GM21528 (cell line): ENCODE results near the gene TMEM101.
"Not testable (repeated sequence)": the region's sequence is repeated elsewhere in the genome, so short reads cannot be mapped to it uniquely, and the experiment has no call there.

Source experiments
- ATAC-seq: cut with Tn5 transposase; IDR thresholded peaks from one replicate; pipeline ENCODE4 v1.9.1; 2021; ENCODE audit warnings: mild to moderate bottlenecking, moderate library complexity; ENCODE audit not compliant: unreplicated experiment, low FRiP score

The TMEM101 gene

DNA sequence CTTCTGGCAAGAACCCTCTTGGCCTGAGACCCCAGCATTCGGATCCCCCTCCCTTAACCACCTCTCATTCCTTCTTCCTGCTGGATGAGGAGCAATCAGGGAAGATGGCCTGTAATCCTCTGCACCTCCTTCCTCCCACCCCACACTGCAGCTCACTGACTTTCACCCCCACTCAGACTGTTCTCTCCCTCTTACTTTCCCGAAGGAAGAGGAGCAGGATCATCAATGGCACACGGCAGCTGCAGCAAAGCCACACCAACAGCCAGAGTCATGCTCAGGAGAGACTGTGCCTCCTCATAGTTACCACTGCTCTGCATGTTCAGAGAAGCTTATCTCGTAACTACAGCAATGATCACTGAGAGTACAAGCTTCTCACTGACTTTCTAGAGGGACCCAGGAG is 10.1 kb upstream of the TMEM101 start:
- ATAC-seq: no peak

DNA sequence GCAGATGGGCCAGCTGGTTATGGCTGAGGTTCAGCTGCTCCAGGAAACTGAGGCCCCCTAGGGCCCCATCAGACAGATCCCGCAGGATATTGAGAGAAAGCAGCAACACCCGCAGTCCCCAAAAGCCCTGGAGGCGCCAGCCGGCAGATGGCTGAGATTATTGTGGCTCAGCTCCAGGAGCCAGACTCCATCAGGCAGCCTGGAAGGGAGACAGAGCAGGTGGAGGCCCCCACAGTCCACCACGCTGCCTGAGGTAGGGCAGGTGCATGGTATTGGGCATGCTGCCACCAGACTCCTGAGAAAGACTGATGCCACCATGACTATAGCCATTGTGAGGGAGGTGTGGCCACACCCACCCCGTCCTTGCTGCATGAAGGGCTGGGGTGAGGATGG is 9.5 kb upstream of the TMEM101 start:
- ATAC-seq: no peak

DNA sequence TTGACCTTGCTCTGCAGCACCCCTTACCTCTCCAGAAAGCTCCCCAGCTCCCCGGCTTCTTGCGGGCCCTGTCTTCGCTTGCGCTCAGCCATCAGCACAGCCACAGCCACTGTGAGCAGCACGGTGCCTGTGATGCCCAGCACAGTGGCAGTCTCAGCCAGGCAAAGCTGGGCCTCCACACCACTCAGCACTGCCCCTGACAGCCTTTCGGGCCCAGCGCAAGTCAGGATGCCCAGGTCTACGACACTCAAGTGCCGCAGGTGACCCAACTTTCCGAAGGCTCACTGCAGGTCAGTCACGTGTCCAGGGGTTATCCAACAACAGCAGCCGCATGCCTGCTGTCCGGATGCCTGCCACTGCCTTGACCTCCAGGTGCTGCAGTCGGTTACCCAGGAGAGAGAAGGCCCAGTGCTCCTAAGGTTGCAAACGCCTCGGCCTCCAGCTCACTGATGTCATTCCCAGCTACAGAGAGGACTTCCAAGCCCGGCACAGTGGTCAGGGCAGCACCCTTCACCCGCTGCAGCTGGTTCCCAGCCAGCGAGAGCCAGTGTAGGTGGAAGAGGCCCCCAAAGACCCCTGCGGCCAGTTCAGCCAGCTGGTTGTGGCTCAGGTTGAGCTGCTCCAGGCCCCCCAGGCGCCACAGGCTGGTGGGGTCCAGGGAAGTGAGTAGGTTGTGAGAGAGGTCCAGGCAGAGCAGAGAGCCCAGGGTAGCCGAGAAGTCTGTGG is 8.9 kb upstream of the TMEM101 start:
- ATAC-seq: no peak

GRCh38 chr17:44022246-44022645 is 7.5 kb upstream of the TMEM101 start:
- no peak for ATAC-seq

DNA sequence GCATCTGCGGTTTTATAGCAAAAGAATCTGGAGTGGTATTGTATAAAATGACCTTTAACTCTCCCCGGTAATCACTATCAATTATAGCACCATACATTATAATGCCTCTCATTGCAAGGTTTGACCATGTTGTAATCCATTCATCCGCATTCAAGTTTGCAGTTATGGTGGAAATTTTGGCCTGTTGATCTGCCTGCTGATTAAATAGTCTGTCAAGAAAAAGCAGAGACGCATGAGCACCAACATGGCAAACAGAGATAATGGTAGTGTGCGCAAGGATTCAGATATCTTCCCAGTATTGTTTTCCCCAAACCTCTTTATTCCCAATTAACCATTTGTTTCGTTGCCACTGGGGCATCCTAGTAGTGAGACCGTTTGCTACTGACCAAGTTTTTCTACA is 6.5 kb upstream of the TMEM101 start:
- not testable (repeated sequence) for ATAC-seq

GRCh38 chr17:44014133-44014436 is 678 bp downstream of the TMEM101 start:
- no peak for ATAC-seq

- ATAC-seq: no peak
Measured at GRCh38 chr17:44012874-44013273, 1.9 kb downstream of the TMEM101 start.

DNA sequence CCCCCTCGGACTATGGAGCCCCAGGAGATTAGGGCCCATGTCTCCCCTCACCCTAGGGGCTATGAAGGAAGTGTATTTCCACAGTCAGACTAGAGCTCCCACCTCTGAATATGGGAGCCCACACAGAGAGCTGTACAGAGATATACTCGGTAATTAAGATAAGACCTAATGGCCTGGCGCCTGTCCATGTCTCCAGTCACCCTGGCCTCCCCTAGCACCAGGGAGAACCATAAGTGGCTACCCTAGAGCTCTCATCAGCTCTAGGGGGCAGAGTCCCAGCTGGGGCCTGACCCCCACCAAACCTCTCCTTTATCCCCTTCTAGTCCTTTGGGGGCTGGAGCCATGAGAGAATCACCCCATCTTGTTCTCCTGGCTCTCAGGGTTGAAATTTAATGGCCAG is 2.4 kb downstream of the TMEM101 start:
- ATAC-seq: no peak

DNA sequence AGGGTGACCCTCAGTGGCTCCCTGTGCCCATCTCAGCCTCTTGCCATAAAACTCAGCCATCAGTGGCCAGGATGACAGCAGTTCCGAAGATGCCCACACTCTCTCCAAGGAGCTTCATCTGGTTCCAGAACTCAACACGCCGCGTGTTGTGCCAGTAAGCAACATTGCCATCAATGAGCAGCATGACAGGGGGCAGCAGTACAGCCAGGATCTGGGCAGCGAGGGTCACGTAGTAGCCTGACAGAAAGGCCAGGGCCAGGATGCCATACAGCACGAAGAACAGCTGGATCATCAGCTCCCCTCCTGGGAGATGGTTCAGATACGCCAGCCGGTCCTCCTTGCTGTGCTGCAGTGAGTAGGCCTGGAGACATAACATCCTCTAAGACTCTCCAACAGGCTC is 2.9 kb downstream of the TMEM101 start:
- ATAC-seq: no peak

DNA sequence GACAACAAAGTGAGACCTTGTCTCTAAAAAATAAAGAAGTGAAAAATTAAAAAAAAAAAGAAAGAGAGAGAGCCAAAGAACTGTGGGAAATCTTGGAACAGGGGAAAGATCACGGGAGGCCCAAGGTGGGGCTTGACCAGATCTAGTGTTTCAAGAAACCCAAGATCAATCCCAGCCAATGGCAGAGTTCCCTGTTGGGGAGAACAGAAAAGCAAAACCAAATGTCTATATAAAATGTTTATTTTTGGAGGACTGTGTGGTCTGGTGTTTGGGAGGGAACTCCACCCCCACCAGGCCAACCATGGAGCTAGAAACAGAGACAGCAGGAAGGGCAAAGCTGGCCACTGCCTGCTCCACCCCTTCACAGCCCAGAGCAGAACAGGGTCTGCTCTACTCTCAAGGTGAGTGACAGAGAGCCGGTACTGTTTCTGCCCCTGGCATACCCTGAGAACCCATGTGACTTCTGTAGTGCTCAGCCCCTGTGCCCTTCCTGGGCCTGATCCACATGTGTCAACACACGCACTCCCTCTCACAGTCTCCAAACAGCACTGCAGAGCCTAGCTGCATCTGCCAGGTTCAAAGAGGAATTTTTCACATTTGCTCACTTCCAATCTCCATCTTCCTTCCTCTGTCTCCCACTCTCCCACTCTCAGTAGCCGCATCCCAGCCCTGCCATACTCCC is 3.7 kb downstream of the TMEM101 start:
- ATAC-seq: no peak

DNA sequence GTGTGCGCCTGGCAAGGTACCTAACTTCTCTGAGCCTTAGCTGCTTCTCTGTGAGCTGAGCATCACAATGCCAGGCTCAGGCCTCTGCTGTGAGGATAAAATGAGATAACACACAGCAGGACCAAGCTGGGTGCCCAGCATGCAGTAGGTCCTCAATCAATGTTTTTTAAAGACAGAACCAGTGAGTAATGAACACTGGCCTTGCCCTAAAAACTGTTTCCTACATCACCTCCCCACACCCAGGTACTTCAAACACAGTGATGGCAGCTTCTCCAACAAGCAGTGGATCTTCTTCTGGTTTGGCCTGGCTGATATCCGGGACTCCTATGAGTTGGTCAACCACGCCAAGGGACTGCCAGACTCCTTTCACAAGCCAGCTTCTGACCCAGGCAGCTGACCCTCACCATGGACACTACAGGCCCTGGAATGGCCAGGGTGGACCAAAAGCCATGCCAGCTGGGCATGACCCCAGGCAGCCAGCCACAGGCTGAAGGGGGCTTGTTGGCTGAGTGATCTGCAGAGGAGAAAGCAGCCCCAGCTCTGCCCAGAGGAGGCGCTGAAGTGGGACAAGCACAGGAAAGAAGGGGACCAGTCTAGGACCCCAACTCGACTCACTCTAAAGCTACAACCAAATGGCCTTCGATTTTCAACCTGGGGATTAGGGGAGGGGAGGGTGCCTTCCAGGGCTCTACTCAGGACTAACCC is 6.4 kb downstream of the TMEM101 start:
- no peak for ATAC-seq

DNA sequence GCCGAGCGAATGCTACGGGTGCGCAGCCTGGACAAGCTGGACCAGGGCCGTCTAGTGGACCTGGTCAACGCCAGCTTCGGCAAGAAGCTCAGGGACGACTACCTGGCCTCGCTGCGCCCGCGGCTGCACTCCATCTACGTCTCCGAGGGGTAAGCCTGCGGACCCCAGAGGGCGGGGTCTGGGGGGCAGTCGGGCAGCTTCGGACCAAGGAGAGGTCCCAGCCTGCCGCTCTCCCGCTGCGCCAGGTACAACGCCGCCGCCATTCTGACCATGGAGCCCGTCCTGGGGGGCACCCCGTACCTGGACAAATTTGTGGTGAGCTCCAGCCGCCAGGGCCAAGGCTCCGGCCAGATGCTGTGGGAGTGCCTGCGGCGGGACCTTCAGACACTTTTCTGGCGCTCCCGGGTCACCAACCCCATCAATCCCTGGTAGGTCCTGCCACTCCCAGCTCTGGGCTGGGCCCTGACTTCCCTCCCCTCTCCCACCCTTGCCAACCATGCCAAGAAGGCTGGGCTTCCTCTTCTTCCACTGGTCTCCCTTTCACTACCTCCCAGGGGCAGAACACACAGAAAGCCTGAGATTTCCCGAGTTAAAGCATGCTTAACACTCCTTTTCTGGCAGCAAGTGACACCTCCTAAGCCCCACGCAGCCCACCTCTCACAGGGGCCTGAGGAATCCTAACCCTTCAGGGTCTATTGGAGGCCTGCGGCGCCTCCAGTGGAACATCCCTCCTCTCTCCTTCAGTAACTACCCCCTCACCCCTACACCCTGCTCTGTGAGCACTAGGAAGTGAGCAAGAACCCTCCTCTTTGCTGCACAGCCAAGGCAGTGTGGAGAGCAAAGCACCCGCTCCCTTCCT is 7.2 kb downstream of the TMEM101 start:
- ATAC-seq: peak; percentile 29

- ATAC-seq: peak; percentile 66
Measured at GRCh38 chr17:44006598-44007345, 8.0 kb downstream of the TMEM101 start.

- ATAC-seq: no peak
Measured at GRCh38 chr17:44006272-44006597, 8.5 kb downstream of the TMEM101 start.

DNA sequence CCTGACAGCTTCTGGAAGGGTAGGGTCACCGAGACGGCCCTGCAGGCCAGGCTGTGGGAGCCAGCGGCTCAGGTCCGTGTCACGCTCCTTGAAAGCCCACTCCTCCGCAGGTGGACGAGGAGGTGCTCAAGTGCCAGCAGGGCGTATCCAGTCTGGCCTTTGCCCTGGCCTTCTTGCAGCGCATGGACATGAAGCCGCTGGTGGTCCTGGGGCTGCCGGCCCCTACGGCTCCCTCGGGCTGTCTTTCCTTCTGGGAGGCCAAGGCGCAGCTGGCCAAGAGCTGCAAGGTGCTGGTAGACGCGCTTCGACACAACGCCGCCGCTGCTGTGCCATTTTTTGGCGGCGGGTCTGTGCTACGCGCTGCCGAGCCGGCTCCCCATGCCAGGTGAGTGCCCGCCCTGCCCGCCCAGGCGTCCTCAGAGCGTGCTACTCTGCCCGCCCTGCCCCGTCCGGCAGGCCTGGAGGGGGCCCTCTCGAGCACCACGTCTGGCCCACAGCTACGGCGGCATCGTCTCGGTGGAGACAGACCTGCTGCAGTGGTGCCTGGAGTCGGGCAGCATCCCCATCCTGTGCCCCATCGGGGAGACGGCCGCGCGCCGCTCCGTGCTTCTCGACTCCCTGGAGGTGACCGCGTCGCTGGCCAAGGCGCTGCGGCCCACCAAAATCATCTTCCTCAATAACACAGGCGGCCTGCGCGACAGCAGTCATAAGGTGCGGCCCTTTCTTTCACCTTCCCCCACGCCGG is 9.1 kb downstream of the TMEM101 start:
- ATAC-seq: no peak

- ATAC-seq: no peak
Measured at GRCh38 chr17:44004761-44005526, 9.8 kb downstream of the TMEM101 start.

- ATAC-seq: no peak
Measured at GRCh38 chr17:44004077-44004760, 10.5 kb downstream of the TMEM101 start, which contains the start of gene NAGS. TSS of gene NAGS (plus strand) at chr17:44004622. CDS start at chr17:44004664, 42 bp downstream.

- ATAC-seq: no peak
Measured at GRCh38 chr17:44002141-44002848, 12.5 kb downstream of the TMEM101 start.
